ENCODE measurements around the gene NOTCH3.

DNA sequence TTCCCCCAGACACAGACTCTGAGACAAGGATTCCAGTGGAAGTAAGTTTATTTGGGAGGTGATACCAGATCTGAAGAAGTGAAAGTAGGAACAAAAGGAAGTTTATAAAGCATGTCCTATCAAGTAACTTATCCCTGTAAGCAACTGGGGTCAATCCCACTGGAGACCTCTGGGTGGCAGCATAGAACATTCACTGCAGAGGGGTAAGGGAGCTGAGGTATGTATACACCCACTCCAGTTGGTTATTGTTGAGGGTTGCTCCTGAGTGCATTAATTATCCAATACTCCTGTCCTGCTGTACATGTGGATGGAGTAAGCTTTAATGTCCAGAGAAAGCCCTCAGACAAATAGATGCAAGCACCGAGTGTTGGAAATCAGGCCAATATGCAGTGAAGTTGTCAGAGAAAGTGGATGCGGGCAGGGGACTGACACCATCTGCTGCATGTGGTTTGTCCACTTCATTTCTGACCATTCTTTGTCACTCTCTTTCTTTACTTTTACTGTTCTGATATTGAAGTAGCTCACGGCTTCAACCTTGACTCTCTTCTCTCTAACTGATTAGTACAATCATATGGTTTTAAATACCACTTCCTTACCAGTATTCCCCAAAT is 46.7 kb downstream of the NOTCH3 start:
- TF ChIP-seq, protein P1, sequence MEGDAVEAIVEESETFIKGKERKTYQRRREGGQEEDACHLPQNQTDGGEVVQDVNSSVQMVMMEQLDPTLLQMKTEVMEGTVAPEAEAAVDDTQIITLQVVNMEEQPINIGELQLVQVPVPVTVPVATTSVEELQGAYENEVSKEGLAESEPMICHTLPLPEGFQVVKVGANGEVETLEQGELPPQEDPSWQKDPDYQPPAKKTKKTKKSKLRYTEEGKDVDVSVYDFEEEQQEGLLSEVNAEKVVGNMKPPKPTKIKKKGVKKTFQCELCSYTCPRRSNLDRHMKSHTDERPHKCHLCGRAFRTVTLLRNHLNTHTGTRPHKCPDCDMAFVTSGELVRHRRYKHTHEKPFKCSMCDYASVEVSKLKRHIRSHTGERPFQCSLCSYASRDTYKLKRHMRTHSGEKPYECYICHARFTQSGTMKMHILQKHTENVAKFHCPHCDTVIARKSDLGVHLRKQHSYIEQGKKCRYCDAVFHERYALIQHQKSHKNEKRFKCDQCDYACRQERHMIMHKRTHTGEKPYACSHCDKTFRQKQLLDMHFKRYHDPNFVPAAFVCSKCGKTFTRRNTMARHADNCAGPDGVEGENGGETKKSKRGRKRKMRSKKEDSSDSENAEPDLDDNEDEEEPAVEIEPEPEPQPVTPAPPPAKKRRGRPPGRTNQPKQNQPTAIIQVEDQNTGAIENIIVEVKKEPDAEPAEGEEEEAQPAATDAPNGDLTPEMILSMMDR (conservative IDR thresholded peaks at IDR 0.05 in 1 of 2, IDR thresholded peaks at IDR 0.05 in 1 of 2; ENCODE audit: low read depth in 1 of 2, low read length in 2 of 2), result peak; percentile 45 to 73
- no peak for TF ChIP-seq EZH2 (IDR thresholded peaks at IDR 0.05; ENCODE audit: low read length, missing control alignments)
